K562 (cell line): ENCODE measurements around the gene TMEM107. TPM values are rescaled to one million over a fixed set of nuclear protein-coding genes. Genes with fewer than 3 reads are reported as not detected.
A peak's percentile ranks its signal among the peaks of the same experiment; 100 is the strongest.

Experiments used
- ARHGAP35 ChIP-seq: fragments of 450-650 bp; IDR thresholded peaks from 2 replicates; pipeline ENCODE4 v1.6.1; 2018; ENCODE audit not compliant: partially characterized antibody
- ATF7 ChIP-seq: fragments of 450-650 bp; IDR thresholded peaks from 2 replicates; pipeline ENCODE4 v1.7.1; 2014; ENCODE audit warnings: mild to moderate bottlenecking, moderate library complexity
- FOXA3 ChIP-seq, 2 experiments: fragments of 450-650 bp in 1 of 2; sonication (generic) in 1 of 2; formaldehyde crosslinking; IDR thresholded peaks in 1 of 2; conservative IDR thresholded peaks in 1 of 2; 2 replicates each; pipeline versions ENCODE4 v1.4.0 to v1.8.0; 2020 to 2022; ENCODE audit warnings: mild to moderate bottlenecking in 2 of 2, missing genetic modification reagents in 1 of 2
- FOXJ2 ChIP-seq: fragments of 200-800 bp; sonication (Bioruptor generic); IDR thresholded peaks from 2 replicates; pipeline ENCODE4 v1.6.1; 2016; ENCODE audit warnings: missing genetic modification characterization, missing compliant biosample characterization
- FOXP1 ChIP-seq: sonication (generic); formaldehyde crosslinking; IDR thresholded peaks from 2 replicates; pipeline ENCODE4 v1.8.0; 2022; ENCODE audit warnings: mild to moderate bottlenecking, missing genetic modification reagents
- HNRNPK ChIP-seq: fragments of 200-400 bp; formaldehyde crosslinking; IDR thresholded peaks from one replicate; pipeline ENCODE4 v1.6.1; 2018; ENCODE audit warnings: mild to moderate bottlenecking, low read depth, low read length; ENCODE audit not compliant: poor library complexity, severe bottlenecking
- LEF1 ChIP-seq: fragments of 450-650 bp; IDR thresholded peaks from 2 replicates; pipeline ENCODE4 v1.6.1; 2016; ENCODE audit warnings: mild to moderate bottlenecking
- NONO ChIP-seq, 2 experiments: fragments of 200-400 bp in 1 of 2; fragments of 450-650 bp in 1 of 2; formaldehyde crosslinking in 1 of 2; IDR thresholded peaks; 2 replicates each; pipeline ENCODE4 v1.6.1; 2017; ENCODE audit warnings: low read depth in 2 of 2, mild to moderate bottlenecking in 2 of 2, moderate library complexity in 2 of 2, low read length in 1 of 2
- NR2C2 ChIP-seq, 2 experiments: fragments of 200-800 bp in 1 of 2; sonication (Bioruptor generic) in 1 of 2; sonication (generic) in 1 of 2; formaldehyde crosslinking in 1 of 2; IDR thresholded peaks; 2 replicates each; pipeline versions ENCODE4 v1.6.1 to v1.8.0; 2016 to 2022; ENCODE audit warnings: mild to moderate bottlenecking in 1 of 2, missing compliant biosample characterization in 1 of 2, missing genetic modification characterization in 1 of 2, missing genetic modification reagents in 1 of 2
- RCOR1 ChIP-seq, 2 experiments: IDR thresholded peaks; 2 replicates each; pipeline ENCODE4 v1.6.1; 2012; ENCODE audit warnings: low read depth in 2 of 2, low read length in 2 of 2, borderline replicate concordance in 1 of 2, improper control_type of control experiment in 1 of 2
- RUNX1 ChIP-seq: sonication (generic); IDR thresholded peaks from 2 replicates; pipeline ENCODE4 v1.6.1; 2016; ENCODE audit warnings: antibody characterized with exemption, low read depth
- SLC30A9 ChIP-seq: fragments of 250-450 bp; sonication (Bioruptor Pico); IDR thresholded peaks from 2 replicates; pipeline ENCODE4 v1.8.0; 2022; ENCODE audit warnings: mild to moderate bottlenecking, moderate library complexity
- SREBF2 ChIP-seq: sonication (generic); formaldehyde crosslinking; IDR thresholded peaks from 2 replicates; pipeline ENCODE4 v1.4.0; 2020; ENCODE audit warnings: mild to moderate bottlenecking, missing genetic modification reagents
- SRSF1 ChIP-seq: fragments of 200-400 bp; formaldehyde crosslinking; IDR thresholded peaks from 2 replicates; pipeline ENCODE4 v1.6.1; 2017; ENCODE audit warnings: mild to moderate bottlenecking, low read depth, low read length, moderate library complexity
- ZEB2 ChIP-seq: fragments of 450-650 bp; IDR thresholded peaks from 2 replicates; pipeline ENCODE4 v1.6.1; 2016
- ZFX ChIP-seq: sonication (generic); formaldehyde crosslinking; IDR thresholded peaks from 2 replicates; pipeline ENCODE4 v1.8.0; 2022; ENCODE audit warnings: mild to moderate bottlenecking, missing genetic modification reagents, moderate library complexity
- ZNF764 ChIP-seq: fragments of 250-450 bp; sonication (Bioruptor Pico); IDR thresholded peaks from 2 replicates; pipeline ENCODE4 v1.4.0; 2020; ENCODE audit warnings: low read depth, mild to moderate bottlenecking, moderate library complexity
- polyA plus RNA-seq, 8 experiments: library from polyadenylated mRNA; depleted of rRNA in 4 of 8; stranded (reverse) in 5 of 8; unstranded in 3 of 8; fragments of >200 nt; fragmentation: Nextera tagmentation in 2 of 8; fragmentation: Illumina TruSeq in 1 of 8; extraction: Ambion mirVana in 2 of 8; extraction: Trizol in 1 of 8; gene quantifications; 2 replicates each; pipeline versions ENCODE4 v1.2.1 to v1.2.3, GENCODE V29; 2011 to 2014; ENCODE audit warnings: inconsistent platforms in 1 of 8, missing spikeins in 1 of 8
- total RNA-seq, 7 experiments: library from RNA; depleted of rRNA in 6 of 7; stranded (reverse); fragments of >200 nt in 6 of 7; fragmentation: Illumina TruSeq in 2 of 7; extraction: Trizol in 2 of 7; gene quantifications; 2 replicates each; pipeline versions ENCODE4 v1.2.1 to v1.2.3, GENCODE V29; 2011 to 2021; ENCODE audit warnings: low replicate concordance in 1 of 7
- TF ChIP-seq, protein P1 (sequence below), 3 experiments: fragments of 200-800 bp in 1 of 3; sonication (Bioruptor generic) in 1 of 3; sonication (generic) in 1 of 3; formaldehyde crosslinking in 1 of 3; IDR thresholded peaks; 2 replicates each; pipeline versions ENCODE4 v1.6.1 to v1.8.0; 2016 to 2022; ENCODE audit warnings: mild to moderate bottlenecking in 2 of 3, missing compliant biosample characterization in 2 of 3, missing genetic modification characterization in 2 of 3, missing genetic modification reagents in 1 of 3
- TF ChIP-seq, protein P2 (sequence below): fragments of 450-650 bp; formaldehyde crosslinking; IDR thresholded peaks from 2 replicates; pipeline ENCODE4 v1.4.0; 2022; ENCODE audit warnings: missing genetic modification characterization
- TF ChIP-seq, protein P3 (sequence below): fragments of 450-650 bp; formaldehyde crosslinking; IDR thresholded peaks from 2 replicates; pipeline ENCODE4 v1.4.0; 2020; ENCODE audit warnings: mild to moderate bottlenecking, mixed read lengths
- TF ChIP-seq, protein P4 (sequence below): IDR thresholded peaks from 2 replicates; pipeline ENCODE4 v1.6.1; 2016; ENCODE audit warnings: missing genetic modification characterization, missing compliant biosample characterization

Gene TMEM107
- total and polyA plus RNA-seq, 9 of the 15 experiments (the other 6 are each of a cell fraction or from before 2014, with no cell fraction given): 7.1 to 26.2 (median 16.9) TPM

DNA sequence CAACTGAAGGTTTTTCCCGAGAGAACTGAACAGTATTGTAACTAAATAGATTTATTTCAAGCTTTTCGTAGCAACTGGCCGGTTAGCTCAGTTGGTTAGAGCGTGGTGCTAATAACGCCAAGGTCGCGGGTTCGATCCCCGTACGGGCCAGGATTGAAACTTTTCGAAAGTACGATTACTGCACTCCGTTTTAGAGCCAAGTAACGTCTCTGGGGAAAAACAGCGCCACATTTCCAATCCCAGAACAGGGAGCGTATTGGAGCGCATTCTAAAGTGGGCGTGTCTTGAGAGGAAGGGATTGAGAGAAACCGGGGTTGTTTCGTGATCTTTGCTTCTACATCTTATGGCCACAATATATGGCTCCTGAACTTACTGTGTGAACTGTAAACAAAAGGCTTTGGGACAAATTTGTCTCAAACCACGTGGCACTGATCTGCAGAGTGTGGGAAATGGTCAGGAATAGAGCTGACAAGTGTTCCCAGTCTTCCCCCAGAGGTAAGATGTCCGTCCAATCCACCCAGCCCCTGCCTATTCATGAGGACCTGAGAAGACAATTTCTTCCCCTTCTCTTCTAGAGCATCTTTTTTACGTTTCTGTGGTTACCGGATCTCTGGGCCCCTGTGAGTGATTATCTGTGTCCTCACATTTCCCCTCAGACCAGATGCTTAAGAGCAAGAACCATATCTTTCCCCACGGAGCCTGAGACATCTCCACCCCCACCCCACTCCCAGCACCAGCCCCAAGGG is 11.5 kb upstream of the TMEM107 start (continued):
- TF ChIP-seq, protein P1, sequence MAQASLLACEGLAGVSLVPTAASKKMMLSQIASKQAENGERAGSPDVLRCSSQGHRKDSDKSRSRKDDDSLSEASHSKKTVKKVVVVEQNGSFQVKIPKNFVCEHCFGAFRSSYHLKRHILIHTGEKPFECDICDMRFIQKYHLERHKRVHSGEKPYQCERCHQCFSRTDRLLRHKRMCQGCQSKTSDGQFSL (CRISPR knock-in tag; IDR thresholded peaks at IDR 0.05): no peak
- TF ChIP-seq, protein P1 (tag; IDR thresholded peaks at IDR 0.05): no peak
- TF ChIP-seq ZNF764 (peak; percentile 71), RUNX1 (no peak), ZFX (CRISPR knock-in tag) (no peak), FOXP1 (no peak), RCOR1 (IDR thresholded peaks at IDR 0.05; ENCODE audit: borderline replicate concordance in 1 of 2, low read depth in 2 of 2, low read length in 2 of 2) (peak in 1 of 2 experiments; percentile 11; a peak in 1 of 4 replicates), NR2C2 (CRISPR knock-in tag; IDR thresholded peaks at IDR 0.05) (no peak), NR2C2 (tag; IDR thresholded peaks at IDR 0.05) (peak; percentile 49; the same call in 1 of the 2 replicates), ARHGAP35 (no peak), SREBF2 (CRISPR knock-in tag) (no peak), ATF7 (peak; percentile 40; the same call in 1 of the 2 replicates), ZEB2 (no peak), NONO (IDR thresholded peaks at IDR 0.05; ENCODE audit: low read depth in 2 of 2, low read length in 1 of 2) (no peak), FOXA3 (CRISPR knock-in tag; conservative IDR thresholded peaks at IDR 0.05 in 1 of 2, IDR thresholded peaks at IDR 0.05 in 1 of 2) (0 out of 4 replicates have a peak, but pooled peaks of 1 of the 2 experiments have one; percentile 56), LEF1 (no peak), HNRNPK (no peak), SRSF1 (no peak), SLC30A9 (no peak), FOXJ2 (tag) (0 out of 2 replicates have a peak, but pooled peaks have one; percentile 0)
- TF ChIP-seq, protein P2, sequence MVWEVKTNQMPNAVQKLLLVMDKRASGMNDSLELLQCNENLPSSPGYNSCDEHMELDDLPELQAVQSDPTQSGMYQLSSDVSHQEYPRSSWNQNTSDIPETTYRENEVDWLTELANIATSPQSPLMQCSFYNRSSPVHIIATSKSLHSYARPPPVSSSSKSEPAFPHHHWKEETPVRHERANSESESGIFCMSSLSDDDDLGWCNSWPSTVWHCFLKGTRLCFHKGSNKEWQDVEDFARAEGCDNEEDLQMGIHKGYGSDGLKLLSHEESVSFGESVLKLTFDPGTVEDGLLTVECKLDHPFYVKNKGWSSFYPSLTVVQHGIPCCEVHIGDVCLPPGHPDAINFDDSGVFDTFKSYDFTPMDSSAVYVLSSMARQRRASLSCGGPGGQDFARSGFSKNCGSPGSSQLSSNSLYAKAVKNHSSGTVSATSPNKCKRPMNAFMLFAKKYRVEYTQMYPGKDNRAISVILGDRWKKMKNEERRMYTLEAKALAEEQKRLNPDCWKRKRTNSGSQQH (CRISPR knock-in tag): no peak
- TF ChIP-seq, protein P3, sequence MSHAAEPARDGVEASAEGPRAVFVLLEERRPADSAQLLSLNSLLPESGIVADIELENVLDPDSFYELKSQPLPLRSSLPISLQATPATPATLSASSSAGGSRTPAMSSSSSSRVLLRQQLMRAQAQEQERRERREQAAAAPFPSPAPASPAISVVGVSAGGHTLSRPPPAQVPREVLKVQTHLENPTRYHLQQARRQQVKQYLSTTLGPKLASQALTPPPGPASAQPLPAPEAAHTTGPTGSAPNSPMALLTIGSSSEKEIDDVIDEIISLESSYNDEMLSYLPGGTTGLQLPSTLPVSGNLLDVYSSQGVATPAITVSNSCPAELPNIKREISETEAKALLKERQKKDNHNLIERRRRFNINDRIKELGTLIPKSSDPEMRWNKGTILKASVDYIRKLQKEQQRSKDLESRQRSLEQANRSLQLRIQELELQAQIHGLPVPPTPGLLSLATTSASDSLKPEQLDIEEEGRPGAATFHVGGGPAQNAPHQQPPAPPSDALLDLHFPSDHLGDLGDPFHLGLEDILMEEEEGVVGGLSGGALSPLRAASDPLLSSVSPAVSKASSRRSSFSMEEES: no peak
- TF ChIP-seq, protein P4, sequence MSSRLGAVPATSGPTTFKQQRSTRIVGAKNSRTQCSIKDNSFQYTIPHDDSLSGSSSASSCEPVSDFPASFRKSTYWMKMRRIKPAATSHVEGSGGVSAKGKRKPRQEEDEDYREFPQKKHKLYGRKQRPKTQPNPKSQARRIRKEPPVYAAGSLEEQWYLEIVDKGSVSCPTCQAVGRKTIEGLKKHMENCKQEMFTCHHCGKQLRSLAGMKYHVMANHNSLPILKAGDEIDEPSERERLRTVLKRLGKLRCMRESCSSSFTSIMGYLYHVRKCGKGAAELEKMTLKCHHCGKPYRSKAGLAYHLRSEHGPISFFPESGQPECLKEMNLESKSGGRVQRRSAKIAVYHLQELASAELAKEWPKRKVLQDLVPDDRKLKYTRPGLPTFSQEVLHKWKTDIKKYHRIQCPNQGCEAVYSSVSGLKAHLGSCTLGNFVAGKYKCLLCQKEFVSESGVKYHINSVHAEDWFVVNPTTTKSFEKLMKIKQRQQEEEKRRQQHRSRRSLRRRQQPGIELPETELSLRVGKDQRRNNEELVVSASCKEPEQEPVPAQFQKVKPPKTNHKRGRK (tag): no peak
